ENCODE results near the gene MTA1. TPM values are rescaled to one million over a fixed set of nuclear protein-coding genes. Genes with fewer than 3 reads are reported as not detected.

The MTA1 gene
- total RNA-seq, 1 experiment from 2014 or later: 20.3 TPM

DNA sequence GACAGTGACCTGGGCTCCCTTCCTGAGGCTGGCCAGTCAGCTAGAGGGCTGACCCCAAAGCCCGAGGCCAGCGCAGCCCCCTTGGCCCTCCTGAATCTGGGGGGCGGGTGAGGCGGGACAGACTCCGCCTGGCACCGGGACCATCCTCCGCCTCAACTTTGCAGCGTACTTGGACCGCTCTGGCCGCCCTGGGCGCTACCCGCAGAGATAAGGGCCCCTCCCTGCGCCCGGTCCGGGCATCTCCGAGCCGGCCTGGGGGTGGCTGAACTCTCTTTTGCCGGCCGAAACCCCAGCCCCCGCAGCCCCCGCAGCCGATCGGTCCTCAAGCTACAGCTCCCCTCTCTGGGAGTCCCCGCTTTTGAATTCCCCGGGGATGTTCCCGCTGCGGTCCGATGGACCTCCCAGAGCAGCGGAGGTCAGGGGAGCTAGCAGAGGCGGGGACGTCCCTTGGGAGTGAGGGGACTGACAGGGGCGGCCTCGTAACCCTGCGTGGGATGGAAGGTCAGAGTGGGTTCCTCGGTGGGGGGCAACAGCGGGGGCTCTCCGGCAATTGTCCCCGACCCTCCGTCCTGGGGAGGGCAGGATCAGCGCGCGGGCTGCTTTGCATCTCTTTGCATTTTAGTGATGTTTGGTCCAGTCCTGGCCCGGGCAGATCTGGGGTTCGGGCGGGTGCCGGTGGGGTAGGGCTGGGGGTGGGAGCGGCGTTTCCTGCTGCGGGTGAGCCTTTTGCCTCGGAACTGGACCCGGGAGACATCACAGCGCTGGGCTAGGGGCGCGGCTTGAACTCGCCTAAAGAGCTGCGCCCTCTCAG is 66.7 kb downstream of the MTA1 start, which contains the start of gene CRIP1:
TSS of gene CRIP1 (plus strand) at position 724 of the 811 bp plus-strand sequence. CDS start 374 bp downstream, outside the sequence.
- no peak for DNase-seq (ENCODE audit: low read depth)

DNA sequence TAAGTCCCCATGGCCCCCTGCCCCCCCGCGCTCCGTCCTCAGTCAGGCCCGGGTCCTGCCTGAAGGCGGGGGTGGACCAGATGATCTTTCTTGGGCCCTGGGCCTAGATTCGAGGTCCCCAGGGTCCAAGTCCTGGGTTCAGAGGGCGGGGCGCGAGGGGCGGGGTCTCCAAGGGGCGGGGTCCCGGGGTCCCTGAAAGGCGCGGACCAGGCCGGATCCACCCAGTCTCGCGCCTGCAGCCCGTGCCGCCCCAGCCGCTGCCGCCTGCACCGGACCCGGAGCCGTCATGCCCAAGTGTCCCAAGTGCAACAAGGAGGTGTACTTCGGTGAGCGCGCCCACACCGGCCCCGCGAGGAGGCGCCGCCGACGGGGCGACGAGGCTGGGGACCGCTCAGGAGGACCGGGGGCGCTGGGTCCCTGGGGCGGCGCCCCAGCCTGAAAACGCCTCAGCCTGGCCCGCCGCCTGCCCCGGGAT is 67.4 kb downstream of the MTA1 start:
- no peak for DNase-seq (ENCODE audit: low read depth)

DNA sequence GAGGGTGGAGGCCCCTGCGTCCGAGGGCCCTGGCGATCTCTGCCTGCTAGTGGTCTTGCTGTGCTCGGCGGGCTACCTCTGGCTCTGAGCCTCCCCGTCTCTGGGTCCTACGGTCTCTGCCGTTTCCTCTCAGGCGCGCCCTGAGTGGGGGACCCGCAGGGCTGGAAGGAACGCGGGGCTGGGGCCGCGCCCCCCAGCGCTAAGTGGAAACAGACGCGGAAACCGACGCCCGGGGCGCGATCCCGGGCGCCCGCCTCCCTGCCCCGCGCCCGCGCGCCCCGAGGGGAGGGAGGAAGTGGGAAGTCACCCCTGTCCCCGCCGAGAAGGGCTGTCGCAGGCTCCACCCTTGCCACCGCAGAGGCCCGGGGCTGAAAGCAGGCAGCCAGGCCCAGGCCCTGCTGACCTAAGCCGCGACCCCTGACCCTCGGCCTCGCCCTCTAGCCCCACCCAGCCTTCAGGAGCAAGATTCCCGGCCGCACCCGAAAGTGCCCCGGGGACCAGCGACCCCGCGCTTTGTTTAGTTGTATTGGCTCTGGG is 67.9 kb downstream of the MTA1 start:
- no peak for DNase-seq (ENCODE audit: low read depth)

DNA sequence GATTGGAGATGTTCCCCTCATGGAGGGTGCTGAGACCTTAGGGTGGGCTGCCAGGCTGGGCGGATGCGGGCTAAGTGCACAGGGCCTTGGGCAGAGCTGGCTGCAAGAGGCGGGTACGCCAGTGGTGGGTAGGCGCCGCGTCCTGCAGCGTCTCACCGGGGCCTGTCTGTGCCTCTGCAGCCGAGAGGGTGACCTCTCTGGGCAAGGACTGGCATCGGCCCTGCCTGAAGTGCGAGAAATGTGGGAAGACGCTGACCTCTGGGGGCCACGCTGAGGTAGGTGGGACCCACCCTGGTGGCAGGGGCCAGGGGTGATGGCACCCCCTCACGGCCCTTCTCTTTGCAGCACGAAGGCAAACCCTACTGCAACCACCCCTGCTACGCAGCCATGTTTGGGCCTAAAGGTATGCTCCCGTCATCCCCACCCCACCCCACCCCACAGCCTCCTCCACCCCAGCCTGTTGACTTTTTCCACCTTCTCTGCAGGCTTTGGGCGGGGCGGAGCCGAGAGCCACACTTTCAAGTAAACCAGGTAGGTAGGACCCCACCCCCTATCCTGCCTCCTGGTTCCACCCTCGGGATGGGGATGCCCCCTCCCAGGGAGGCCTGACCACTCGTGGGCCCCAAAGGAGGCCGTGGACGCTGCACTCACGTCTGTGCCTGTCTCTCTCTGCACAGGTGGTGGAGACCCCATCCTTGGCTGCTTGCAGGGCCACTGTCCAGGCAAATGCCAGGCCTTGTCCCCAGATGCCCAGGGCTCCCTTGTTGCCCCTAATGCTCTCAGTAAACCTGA is 68.6 kb downstream of the MTA1 start:
- no peak for DNase-seq (ENCODE audit: low read depth)

DNA sequence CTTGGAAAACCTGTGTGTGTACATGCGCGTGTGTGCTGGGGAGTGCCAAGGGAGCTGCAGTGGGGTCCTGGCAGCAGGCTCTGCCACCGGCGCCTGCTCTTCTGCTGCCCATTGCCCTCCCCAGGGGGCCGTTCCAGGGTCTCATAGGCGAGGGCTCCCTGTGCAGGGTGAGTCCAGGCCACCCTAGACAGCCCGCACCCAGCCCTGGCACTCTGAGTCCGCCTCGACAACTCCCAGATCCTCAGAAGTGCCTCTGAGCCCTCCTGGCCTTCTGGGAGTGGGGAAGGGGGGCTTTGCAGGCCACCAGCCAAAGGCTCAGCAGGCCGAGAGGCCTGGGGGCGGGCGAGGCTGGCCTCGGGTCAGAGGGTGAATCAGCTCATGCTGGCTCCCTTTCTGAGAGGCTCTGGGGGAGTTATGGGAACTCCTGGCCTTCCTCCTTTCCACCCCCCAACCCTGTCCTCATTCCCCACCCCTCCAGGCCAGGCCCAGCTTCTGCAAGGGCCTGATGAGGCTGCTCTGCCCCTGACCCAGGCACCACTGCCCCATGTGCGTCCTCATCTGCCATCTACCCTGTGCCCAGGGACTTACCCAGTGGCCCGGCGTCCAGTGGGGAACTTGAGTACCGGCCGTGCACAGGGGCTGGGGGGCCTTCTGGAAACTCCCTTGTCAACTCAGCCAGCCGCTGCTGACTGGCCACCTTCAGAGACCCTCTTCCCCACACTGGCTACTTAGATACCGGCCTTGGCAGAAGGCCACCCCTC is 69.3 kb downstream of the MTA1 start:
- no peak for DNase-seq (ENCODE audit: low read depth)

DNA sequence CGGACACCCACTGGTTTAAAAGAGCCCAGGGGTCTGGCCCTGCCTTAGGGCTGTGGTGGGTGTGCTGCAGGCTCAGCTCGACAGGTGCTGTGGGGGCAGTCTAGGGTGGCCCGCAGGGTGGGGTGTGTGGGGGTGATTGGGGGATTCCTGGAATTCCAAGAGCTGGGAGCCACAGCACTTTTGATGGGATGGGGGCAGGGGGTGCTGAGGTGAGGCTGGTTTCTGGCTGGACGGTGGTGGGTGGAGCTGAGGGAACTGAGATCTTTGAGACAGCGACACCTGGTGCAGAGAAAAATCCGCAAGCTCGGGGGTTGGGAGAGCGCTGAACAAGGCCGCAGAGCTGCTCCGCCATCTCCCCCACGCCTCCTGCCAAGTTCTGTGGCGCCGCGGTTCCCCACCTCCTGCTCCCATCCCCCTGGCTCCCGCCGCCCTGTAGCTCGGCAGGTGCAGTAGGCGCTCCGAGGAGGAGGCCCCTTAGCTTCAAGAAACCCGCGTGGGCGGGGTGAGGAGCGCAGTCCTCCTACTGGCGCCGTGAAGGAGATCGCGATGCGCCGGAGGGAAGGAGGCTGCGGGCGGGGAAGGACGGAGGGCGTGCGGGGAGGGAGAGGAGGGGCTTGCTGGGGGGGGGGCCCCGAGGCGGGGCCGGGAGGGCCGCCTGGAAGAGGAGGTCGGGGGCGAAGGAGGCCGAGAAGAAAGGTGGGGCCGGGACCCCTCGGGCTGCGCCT is 70.1 kb downstream of the MTA1 start:
- DNase-seq (ENCODE audit: low read depth): peak; percentile 82

DNA sequence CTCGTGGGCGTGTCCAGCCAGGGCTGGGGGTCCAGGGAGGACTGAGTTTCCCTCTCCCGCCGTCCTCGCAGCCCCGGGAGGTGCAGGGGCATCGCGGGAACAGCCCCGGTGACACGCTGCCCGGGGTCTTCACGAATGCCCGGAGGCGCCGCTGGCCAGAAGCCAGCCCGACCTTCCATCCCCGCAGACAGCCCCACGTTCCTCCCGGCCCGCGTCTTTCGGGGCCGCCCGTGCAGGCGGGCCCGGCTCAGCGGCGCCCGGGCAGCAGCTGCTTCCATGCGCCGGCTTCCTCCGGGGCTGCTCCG is 70.6 kb downstream of the MTA1 start:
- no peak for DNase-seq (ENCODE audit: low read depth)

DNA sequence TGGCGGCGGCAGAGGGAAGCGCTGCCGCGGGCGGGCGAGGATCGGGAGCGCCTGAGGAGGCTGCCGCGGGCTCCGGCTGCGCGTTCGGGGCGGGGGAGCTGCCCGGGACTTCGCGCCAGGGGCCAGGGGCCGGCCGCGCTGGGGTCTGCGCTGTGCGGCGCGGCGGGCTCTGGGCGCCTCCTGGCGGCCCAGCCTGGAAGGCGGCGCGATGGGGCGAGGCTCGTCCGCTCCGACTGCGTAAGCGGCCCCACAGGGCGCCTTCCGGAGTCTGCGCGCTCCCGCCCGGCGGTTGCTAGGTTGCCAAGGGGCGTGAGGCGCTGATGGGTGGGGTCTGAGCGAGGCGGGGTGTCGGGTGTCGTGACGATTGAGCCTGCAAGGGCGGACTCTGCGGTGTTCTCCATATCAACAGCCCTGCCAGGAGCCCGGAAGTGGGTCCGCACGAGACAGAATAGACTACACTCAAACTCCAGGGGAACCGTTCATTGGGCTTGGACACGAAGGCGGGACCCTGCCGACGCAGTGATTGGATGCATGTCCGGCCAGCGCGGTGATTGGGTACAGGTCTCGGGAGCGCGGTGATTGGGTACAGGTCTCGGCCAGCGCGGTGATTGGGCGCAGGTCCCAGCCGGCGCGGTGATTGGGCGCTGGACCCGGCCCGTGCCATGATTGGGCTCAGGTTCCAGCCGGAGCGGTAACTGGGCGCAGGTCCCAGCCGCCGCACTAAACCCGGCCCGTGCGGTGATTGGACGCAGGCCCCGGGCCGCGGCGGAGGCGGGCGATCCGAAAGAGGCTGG is 71.1 kb downstream of the MTA1 start, which contains the start of gene TEDC1:
TSS of gene TEDC1 (plus strand) at position 675 of the 794 bp plus-strand sequence. CDS start 130 bp downstream, outside the sequence.
- peak; percentile 99 for DNase-seq (ENCODE audit: low read depth)

DNA sequence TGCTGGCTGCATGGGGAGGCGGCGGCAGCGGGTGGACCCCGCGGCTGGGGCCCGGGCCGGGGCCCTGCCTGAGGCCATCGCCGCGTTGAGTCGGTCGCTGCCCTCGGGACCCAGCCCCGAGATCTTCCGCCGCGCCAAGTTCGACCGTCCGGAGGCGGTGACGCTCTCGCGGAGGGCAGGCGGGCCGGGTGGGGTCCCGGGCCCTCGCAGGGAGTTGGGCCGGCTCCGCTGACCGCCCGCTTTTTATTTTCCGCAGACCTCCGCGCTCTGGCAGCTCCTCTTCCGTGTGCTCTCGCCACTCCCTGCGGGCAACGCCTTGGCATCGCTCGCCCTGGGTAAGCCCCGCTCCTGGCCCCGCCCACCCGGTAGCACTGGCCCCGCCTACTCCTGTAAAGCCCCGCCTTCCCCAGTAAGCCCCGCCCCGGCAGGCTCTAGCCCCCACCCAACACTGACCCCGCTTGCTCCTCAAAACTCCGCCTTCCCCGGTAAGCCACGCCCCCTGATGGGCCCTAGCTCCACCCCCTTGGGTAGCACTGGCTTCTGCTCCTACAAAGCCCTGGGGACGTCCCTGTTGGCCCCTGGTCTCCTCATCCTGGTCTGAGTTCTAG is 71.8 kb downstream of the MTA1 start:
- peak; percentile 35 for DNase-seq (ENCODE audit: low read depth)

DNA sequence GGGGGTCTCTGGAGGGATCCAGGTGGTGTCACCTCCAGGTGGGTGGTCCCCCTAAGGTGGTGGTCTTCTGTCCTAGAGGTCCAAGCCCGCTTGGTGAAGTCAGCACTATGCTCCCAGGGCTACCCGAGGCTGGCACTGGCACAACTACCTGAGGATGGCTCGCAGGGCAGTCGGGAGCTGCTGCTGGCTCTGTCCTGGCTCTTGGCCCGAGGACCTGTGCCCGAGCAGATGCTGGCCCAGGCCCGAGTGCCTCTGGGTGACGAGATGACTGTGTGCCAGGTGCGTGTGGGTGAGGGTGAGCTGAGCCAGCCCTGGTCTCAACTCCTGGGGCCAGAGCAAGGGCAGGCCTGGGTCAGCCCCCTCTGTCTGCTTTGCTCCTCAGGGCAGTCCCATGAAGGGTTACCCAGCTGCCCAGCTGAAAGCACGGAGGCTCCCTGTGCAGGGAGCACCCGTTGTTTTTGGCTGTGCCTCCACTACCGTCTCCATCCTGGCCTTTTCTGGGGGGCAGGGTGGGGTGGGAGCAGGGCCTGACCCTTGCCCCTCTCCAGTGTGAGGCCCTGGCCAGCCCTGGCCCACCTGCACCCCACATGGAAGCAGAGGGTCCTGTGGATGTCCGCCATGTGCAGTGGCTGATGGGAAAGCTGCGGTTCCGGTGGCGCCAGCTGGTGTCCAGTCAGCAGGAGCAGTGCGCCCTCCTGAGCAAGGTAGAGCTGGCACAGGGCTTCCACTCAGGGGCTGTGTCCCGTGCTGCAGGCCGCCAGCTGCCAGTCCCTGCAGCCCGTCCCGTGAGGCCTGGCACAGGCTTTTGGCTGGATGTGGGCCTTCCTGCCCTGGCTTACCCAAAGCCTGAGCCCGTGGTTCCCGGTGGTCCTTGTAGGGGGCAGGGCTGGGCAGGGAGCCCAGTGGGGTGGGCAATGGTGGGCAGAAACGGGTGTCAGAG is 72.7 kb downstream of the MTA1 start:
- DNase-seq (ENCODE audit: low read depth): no peak

DNA sequence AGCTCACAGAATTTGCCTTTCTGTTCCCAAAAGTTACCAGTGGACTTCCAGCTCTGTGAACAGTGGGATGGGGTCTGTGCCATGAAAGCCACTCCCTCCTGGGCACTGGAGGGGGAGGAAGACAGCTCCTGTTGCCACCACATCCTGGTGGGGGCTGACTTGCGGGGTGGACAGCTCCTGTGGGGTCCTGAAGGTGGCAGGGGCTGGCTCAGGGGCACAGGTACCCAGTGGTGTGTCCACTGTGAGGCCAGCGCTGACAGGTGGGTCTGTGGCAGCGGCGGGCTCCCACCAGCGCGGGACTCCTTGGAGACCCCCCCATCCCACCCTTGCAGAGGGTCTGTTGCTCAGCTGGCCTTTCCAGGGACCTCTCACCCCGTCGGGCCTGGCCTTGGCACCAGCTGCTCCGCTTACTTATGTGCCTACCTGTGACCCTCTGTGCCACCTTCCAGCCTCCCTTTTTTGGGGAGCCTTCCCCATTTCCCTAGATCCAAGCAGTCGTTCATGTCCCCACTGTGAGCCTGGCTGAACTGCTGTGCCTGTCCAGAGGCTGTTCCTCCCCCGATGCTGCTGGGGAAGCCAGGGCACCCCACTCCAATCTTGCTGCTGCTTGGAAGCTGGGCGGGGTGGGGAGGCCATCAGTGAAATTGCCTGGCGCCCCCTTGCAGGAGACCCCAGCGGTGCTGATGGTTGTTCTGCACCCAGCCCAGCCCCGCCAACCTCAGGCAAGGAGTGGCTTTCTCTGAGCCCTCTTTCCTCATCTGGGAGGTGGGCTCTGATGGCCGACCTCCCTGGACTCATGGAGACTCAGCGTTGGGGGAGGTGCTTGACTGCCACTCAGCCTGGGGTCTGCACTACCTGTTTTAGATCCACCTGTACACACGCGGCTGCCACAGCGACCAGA is 73.6 kb downstream of the MTA1 start:
- no peak for DNase-seq (ENCODE audit: low read depth)

DNA sequence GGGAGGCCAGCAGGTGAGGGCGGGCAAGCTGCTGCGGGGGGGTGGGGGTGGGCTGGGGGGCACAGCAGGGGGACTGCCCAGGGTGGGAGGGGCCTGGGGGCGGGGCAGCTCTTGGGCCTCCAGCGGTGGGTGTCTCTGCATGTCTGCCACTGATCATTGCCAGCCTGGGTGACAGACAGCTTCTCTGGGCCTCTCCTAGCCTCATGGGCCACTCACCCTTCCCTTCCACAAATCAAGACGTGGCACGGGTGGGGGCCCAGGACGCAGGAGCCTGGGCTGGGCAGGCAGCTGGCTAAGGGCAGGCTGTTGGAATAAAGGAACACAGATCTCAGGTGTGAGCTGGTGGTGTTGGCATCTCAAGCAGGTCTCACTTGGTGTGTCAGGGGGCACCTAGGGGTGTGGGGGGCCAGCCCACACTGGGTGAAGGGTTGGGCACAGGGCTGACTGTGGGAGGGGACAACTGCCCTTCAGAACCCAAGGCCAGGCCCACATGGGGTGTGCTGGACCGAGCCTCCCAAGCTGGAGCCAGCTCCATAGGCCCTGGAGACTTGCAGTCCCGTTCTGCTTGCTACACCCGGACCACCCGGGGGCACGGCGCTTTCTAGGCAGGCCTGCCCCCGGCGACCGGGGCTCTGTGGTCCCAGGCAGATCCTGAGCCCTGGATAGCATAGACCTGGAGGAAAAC is 74.4 kb downstream of the MTA1 start:
- no peak for DNase-seq (ENCODE audit: low read depth)

DNA sequence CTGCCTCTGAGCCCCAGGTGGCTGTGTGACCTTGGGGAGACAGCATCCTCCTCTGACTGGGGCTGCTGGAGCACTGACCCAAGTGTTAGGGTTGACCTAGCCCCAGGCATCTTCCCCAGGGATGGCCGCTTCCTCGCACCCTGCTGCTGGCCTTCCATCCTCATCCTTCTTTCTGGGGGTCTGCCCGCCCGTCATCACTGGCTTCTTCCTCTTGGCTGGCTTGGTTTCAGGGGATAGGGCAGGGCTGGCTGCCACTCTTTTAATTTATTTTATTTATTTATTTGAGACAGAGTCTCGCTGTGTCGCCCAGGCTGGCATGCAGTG is 74.9 kb downstream of the MTA1 start:
- DNase-seq (ENCODE audit: low read depth): no peak

DNA sequence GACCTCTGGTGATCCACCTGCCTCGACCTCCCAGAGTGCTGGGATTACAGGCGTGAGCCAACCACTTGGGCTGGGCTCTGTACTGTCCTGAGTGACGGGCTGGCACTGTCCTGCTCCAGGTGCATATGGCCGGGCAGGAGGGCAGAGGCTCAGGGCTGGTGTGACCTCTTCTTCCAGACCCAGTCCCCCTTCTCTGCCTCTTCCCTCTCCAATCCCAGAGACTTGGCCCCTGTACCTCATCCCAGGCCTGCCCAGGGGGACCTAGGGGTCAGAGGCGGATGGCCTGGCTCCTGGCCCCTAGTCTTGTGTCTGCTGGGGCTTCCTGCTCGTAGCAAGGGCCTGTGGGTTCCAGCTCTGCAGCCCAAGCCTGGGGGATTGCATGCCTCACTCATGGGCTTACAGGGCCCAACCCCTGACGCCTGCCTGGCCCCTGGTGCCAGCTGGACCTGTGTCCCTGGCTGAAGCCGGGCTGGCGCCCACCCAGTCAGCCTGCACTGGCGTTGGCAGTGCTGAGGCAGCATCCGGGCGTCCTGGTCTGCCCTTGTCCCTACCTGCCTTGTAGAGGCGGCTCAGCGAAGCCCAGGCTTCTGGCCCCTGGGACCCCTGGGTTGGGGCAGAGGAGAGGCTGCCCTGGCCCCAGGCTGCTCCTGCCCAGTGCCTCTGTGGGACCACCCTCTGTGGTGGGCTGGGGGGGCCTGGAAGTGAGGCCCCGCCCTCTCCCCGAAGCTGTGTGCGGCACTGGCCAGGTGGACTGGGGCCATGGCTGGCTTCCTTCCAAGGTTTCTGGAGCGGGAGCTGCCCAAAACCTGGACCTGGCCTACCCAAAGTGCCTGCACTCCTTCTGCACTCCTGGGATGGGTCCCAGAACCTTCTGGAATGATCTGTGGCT is 75.7 kb downstream of the MTA1 start:
- DNase-seq (ENCODE audit: low read depth): no peak

DNA sequence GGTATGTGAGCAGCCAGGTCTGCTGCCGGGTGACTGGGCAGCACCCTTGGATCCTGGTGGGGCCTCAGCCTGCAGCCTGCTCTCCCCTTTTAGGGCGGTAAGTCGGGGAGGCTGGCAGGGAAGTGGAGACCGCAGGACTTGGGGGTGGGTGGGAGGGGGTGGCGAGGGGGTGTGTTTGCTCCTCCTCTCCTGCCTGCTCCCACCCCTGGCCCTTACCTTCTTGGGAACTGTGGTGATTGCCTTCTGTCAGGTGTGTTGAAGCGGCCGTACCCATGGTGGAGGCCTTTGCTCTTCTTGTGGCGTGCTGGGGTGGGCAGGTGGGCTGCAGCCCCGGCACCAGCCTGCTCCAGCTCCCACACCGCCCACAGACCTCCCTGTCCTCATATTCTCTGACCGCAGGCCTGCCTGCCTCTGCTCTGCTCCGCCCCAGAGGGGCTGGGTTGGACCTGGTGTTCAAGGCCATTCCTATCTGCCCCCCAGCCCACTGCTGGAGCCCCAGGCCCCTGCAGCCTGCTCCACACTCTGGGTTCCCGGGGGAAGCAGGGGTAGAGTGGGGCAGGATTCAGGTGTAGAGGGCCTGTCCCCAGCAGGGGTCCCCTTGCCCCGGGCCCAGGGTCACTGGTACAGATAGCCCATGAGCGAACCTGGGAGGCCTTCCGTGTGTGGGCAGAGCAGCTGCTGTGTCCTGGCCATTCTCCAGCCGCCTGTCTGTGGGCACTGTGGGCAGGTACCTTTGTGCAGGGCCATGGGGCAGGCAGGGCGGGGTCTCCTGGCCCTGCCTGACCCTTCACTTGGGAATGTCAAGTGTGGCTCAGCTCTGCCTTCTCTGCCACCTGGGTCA is 76.6 kb downstream of the MTA1 start:
- DNase-seq (ENCODE audit: low read depth): no peak

Data from M059J (cell line).